ENCODE data around the gene IGF1R.

The IGF1R gene

GRCh38 chr15:98728082-98728810 lies 79.9 kb downstream of the IGF1R start:
- DNase-seq, result no peak

- DNase-seq, result peak; percentile 21
Observed at GRCh38 chr15:98728811-98729160, 80.4 kb downstream of the IGF1R start.

- no peak for DNase-seq
Observed at GRCh38 chr15:98729446-98730042, 81.2 kb downstream of the IGF1R start.

- no peak for DNase-seq
Observed at GRCh38 chr15:98730860-98731711, 82.7 kb downstream of the IGF1R start.

- no peak for DNase-seq
Observed at GRCh38 chr15:98731712-98732450, 83.5 kb downstream of the IGF1R start.

GRCh38 chr15:98733098-98733497 lies 84.8 kb downstream of the IGF1R start:
- no peak for DNase-seq

- DNase-seq, result no peak
Observed at GRCh38 chr15:98734466-98735199, 86.3 kb downstream of the IGF1R start.

GRCh38 chr15:98735304-98735703 lies 87.0 kb downstream of the IGF1R start:
- DNase-seq, result no peak

- no peak for DNase-seq
Observed at GRCh38 chr15:98735895-98736617, 87.7 kb downstream of the IGF1R start.

GRCh38 chr15:98737159-98737558 lies 88.8 kb downstream of the IGF1R start:
- DNase-seq, result no peak

- DNase-seq, result no peak
Observed at GRCh38 chr15:98737721-98738120, 89.4 kb downstream of the IGF1R start.

GRCh38 chr15:98738689-98739401 lies 90.5 kb downstream of the IGF1R start:
- DNase-seq, result no peak

GRCh38 chr15:98740295-98740694 lies 92.0 kb downstream of the IGF1R start:
- no peak for DNase-seq

GRCh38 chr15:98740963-98741362 lies 92.6 kb downstream of the IGF1R start:
- DNase-seq, result no peak

GRCh38 chr15:98743177-98743576 lies 94.8 kb downstream of the IGF1R start:
- DNase-seq, result no peak

GRCh38 chr15:98744506-98744905 lies 96.2 kb downstream of the IGF1R start:
- no peak for DNase-seq

- no peak for DNase-seq
Observed at GRCh38 chr15:98745179-98745578, 96.8 kb downstream of the IGF1R start.

GRCh38 chr15:98745650-98746374 lies 97.5 kb downstream of the IGF1R start:
- peak; percentile 61 for DNase-seq

- no peak for DNase-seq
Observed at GRCh38 chr15:98746375-98747155, 98.2 kb downstream of the IGF1R start.
